ENCODE data around the gene TRIM6.
"Not testable (repeated sequence)": the region's sequence is repeated elsewhere in the genome, so short reads cannot be mapped to it uniquely, and the experiment has no call there.

Gene TRIM6

GRCh38 chr11:5596607-5597201 is at the start of gene TRIM6:
Gene TRIM6 (plus strand): TSS chr11:5596637. CDS start chr11:5596898, 261 bp downstream.
- no peak for DNase-seq (ENCODE audit: low read depth)

GRCh38 chr11:5547982-5548381 is 48.5 kb upstream of the TRIM6 start:
- no peak for DNase-seq (ENCODE audit: low read depth)

GRCh38 chr11:5548440-5548839 is 48.0 kb upstream of the TRIM6 start, which contains the start of gene OR52H1:
Gene OR52H1 (minus strand): TSS chr11:5548540. CDS start chr11:5545505, 3,035 bp downstream.
- no peak for DNase-seq (ENCODE audit: low read depth)

GRCh38 chr11:5550440-5551095 is 45.9 kb upstream of the TRIM6 start:
- DNase-seq (ENCODE audit: low read depth): peak; percentile 83

DNA sequence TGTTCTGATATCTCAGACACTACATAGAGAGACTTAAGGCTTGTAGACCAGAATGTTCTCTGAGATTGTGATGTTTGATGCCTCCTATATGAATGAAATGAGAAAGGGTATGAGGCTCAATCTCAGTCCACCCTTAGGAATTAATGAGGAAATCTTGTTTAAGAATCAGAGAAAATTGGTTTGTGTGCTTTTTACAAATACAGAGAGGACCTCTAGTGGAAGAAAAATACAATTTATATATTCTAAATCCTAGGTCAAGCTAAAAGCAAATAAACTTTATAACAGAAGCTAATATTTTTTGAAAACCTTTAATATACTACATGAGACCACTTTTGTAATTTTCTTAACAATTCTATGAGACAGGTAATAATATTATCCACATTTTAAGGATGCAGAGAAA is 43.1 kb upstream of the TRIM6 start:
- no peak for DNase-seq (ENCODE audit: low read depth)

GRCh38 chr11:5556596-5557188 is 39.7 kb upstream of the TRIM6 start:
- DNase-seq (ENCODE audit: low read depth): no peak

DNA sequence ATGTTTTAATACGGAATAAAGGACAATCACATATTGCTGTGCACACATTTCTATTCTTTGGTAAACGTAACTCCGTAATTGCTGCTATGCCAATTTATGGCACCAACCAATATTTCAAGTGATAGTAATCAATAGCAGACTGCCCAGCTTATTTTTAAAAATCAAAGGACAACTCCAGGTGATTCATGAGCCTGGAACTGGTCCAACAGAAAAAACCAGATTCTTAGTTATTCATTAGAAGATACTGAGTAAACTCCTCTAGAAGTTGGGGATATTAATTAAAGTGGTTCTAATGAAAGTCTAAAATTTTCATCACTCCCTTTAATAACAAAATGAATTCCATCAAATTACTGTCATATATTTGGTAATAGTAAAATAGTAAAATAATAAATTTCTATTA is 38.7 kb upstream of the TRIM6 start:
- no peak for DNase-seq (ENCODE audit: low read depth)

DNA sequence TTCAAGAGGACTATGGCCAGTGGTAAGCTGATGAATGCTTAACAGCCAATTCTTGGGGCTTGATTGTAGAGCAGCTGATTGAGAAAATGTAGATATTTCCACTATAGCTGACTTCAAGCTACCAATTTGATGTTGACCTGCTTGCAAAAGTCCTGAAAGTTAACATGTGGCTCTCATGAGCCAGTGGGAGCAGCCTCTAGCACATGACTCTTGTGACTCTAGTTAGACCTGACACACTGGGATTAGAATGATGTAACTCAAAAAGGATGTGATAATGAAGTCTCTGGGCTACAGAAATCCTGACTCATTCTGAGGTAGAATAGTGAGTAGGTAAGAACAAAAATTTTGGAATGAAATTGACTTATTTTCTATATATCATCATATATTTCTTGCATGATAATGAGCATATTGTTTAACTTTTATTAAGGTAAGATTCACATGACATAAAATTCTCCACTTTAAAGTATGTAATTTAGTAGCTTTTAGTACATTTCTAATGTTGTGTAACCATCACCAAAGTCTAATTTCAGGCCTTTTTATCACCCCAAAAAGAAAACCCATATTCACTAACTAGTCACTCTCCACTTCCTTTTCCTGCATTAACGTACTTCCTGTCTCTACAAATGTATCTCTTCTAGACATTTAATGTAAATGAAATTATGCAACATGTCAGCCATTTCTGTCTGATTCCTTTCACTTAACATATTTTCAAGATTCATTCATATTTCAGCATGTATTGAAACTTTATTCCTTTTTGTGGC is 32.0 kb upstream of the TRIM6 start:
- DNase-seq (ENCODE audit: low read depth): no peak

GRCh38 chr11:5574654-5575053 is 21.8 kb upstream of the TRIM6 start:
- DNase-seq (ENCODE audit: low read depth): no peak

GRCh38 chr11:5575152-5575551 is 21.3 kb upstream of the TRIM6 start:
- DNase-seq (ENCODE audit: low read depth): no peak

DNA sequence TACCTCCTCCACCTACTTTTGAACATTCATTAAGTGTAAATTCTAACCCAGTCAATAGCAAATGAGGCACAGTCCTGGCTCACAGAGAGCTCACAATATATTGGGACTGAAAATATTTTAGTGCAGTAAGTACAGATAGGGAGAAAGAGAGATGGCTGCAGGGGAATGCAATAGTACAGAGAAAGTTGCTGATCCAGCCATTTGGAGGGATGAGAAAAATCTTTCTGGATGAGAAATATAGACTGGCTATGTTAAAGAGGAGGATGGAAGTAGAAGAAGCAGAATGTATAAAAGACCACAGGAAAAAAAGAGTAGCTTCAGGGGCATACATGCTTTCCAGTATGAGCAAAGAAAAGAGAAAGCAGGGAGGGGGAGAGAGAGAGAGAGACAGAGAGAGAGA is 19.3 kb upstream of the TRIM6 start:
- no peak for DNase-seq (ENCODE audit: low read depth)

GRCh38 chr11:5580577-5580976 is 15.9 kb upstream of the TRIM6 start, which contains the start of gene OR52B6:
Gene OR52B6 (plus strand): TSS chr11:5580877. CDS start chr11:5580877, 0 bp downstream.
- DNase-seq (ENCODE audit: low read depth): no peak

DNA sequence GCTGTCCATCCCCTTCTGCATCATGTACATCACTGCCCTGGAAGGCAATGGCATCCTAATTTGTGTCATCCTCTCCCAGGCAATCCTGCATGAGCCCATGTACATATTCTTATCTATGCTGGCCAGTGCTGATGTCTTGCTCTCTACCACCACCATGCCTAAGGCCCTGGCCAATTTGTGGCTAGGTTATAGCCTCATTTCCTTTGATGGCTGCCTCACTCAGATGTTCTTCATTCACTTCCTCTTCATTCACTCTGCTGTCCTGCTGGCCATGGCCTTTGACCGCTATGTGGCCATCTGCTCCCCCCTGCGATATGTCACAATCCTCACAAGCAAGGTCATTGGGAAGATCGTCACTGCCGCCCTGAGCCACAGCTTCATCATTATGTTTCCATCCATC is 15.4 kb upstream of the TRIM6 start:
- no peak for DNase-seq (ENCODE audit: low read depth)

GRCh38 chr11:5584458-5584857 is 12.0 kb upstream of the TRIM6 start:
- not testable (repeated sequence) for DNase-seq (ENCODE audit: low read depth)

DNA sequence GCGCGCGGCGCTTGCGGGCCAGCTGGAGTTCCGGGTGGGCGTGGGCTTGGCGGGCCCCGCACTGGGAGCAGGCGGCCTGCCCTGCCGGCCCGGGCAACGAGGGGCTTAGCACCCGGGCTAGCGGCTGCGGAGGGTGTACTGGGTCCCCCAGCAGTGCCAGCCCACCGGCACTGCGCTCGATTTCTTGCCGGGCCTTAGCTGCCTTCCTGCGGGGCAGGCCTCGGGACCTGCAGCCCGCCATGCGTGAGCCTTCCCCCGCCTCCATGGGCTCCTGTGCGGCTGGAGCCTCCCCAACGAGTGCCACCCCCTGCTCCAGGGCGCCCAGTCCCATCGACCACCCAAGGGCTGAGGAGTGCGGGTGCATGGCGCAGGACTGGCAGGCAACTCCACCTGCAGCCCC is 6.5 kb upstream of the TRIM6 start:
- DNase-seq (ENCODE audit: low read depth): not testable (repeated sequence)

DNA sequence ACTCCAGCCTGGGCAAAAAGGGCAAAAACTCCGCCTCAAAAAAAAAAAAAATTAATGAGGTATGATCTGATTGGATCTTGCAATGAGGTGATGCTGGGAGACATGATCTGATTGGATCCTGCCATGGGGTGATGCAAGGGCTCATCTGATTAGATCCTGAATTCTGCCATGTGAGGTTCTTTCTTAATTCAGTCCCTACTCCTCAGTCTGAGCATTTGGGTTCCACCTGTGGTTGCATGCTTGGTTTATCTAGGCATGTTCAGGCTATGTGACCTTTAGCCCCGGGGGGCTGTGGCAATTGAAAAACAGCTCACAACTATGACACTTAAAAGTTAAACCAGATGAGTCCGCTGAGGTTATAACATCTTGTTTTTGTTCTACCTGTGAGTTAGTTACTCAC is 4.8 kb upstream of the TRIM6 start:
- no peak for DNase-seq (ENCODE audit: low read depth)

DNA sequence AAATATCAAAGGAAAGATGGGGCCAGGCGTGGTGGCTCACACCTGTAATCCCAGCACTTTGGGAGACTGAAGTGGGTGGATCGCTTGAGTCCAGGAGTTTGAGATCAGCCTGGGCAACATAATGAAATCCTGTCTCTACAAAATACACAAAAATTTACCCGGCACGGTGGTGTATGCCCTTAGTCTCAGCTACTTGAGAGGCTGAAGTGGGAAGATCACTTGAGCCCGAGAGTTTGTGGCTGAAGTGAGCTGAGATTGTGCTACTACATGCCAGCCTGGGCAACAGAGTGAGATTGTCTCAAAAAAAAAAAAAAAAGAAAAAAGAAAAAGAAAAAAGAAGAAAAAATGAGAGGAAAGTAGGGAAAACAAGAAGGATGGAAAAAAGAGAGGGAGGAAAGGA is 3.8 kb upstream of the TRIM6 start:
- no peak for DNase-seq (ENCODE audit: low read depth)

DNA sequence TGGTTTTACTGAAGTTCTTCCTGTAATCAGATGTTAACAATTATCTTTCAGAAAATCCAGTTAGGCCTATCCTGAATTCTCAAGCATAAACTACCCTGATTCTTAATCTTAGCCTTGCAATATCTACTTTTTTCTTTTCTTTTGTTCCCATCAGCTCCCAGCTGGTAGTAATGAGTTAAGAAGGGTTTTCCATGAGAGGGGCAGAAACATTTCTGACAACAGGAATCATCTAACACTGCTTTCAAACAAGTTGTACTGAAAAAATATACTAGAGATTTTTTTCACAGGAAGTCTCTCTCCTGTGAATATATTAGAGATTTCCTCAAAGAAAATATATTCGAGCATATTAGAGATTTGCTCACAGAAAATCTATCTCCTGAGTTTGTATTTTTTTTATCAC is 3.3 kb upstream of the TRIM6 start:
- no peak for DNase-seq (ENCODE audit: low read depth)

DNA sequence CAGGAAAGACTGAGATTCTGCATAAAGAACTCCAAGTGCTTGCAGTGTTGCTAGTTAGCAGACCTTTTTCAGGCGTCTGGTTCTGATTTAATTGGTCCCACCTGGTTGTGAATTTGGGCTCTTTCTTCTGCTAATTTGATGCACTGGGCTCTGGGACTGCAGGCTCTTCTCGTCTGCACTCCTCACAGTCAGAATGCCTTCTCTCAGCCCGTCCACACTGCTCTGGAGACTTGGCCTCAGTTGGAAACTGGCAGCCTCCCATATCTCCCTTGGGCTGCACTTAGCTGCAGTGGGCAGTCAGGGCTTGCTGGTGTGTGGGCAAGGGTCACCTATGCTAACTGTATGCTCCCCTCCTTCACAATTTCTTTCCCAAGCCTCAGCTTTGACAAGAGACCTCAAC is 1.5 kb downstream of the TRIM6 start:
- no peak for DNase-seq (ENCODE audit: low read depth)

GRCh38 chr11:5600374-5600851 is 4.0 kb downstream of the TRIM6 start:
- peak; percentile 60 for DNase-seq (ENCODE audit: low read depth)

- not testable (repeated sequence) for DNase-seq (ENCODE audit: low read depth)
Observed at GRCh38 chr11:5602791-5603190, 6.4 kb downstream of the TRIM6 start.

DNA sequence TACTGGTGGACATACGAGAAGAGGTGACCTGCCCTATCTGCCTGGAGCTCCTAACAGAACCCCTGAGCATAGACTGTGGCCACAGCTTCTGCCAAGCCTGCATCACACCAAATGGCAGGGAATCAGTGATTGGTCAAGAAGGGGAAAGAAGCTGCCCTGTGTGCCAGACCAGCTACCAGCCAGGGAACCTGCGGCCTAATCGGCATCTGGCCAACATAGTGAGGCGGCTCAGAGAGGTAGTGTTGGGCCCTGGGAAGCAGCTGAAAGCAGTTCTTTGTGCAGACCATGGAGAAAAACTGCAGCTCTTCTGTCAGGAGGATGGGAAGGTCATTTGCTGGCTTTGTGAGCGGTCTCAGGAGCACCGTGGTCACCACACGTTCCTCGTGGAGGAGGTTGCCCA is 6.9 kb downstream of the TRIM6 start:
- no peak for DNase-seq (ENCODE audit: low read depth)

GRCh38 chr11:5604896-5605295 is 8.5 kb downstream of the TRIM6 start:
- DNase-seq (ENCODE audit: low read depth): no peak
